Fibroblast of pulmonary artery (primary cell): ENCODE results near the gene GMFB.

Experiments
- DNase-seq: peaks from one replicate; pipeline ENCODE4 v3.0.0-alpha.2; 2010; ENCODE audit warnings: low read depth
- H3K4me3 ChIP-seq: replicated peaks from 2 replicates; pipeline ENCODE4 v1.5.1; 2011; ENCODE audit warnings: low read depth, mild to moderate bottlenecking, control low read depth, low read length, moderate library complexity
- CTCF ChIP-seq: IDR thresholded peaks from 2 replicates; pipeline ENCODE4 v1.5.1; 2011; ENCODE audit warnings: mild to moderate bottlenecking, control low read depth, low read length, inconsistent platforms; ENCODE audit errors: missing control alignments

The GMFB gene

GRCh38 chr14:54428527-54428926 is 60.3 kb downstream of the GMFB start:
- H3K4me3 ChIP-seq, result no peak overlapping the region
- TF ChIP-seq CTCF, result no peak
- DNase-seq, result no peak

- no peak overlapping the region for H3K4me3 ChIP-seq
- no peak for TF ChIP-seq CTCF
- DNase-seq, result no peak
Observed at GRCh38 chr14:54427871-54428270, 60.9 kb downstream of the GMFB start.

GRCh38 chr14:54425537-54426274 is 63.1 kb downstream of the GMFB start:
- no peak for TF ChIP-seq CTCF
- DNase-seq, result no peak
- H3K4me3 ChIP-seq, result no peak overlapping the region

GRCh38 chr14:54425068-54425467 is 63.7 kb downstream of the GMFB start:
- H3K4me3 ChIP-seq, result no peak overlapping the region
- TF ChIP-seq CTCF, result no peak
- DNase-seq, result no peak
